Ovary (tissue), 9 donors: ENCODE results near the gene TRIM33. TPM values are rescaled to one million over a fixed set of nuclear protein-coding genes. Genes with fewer than 3 reads are reported as not detected.

Experiments
- DNase-seq, 5 donors: peaks; one replicate each; pipeline ENCODE4 v3.0.0-alpha.2; 2019 to 2020
- H3K27ac ChIP-seq, 2 donors: fragments of 200-600 bp; one replicate each; pipeline versions ENCODE4 v1.5.1 to v1.8.0; 2019 to 2022
- H3K27me3 ChIP-seq: fragments of 200-600 bp; one replicate; pipeline ENCODE4 v1.8.0; 2022
- H3K36me3 ChIP-seq: fragments of 200-600 bp; sonication (generic); one replicate; pipeline ENCODE4 v1.5.1; 2019
- H3K4me1 ChIP-seq: one replicate; pipeline ENCODE4 v1.8.1; 2013; ENCODE audit warnings: mild to moderate bottlenecking, moderate library complexity; ENCODE audit not compliant: insufficient read depth
- H3K4me3 ChIP-seq: fragments of 200-600 bp; sonication (generic); one replicate; pipeline ENCODE4 v1.5.1; 2017
- H3K9me3 ChIP-seq, 2 donors: fragments of 200-600 bp in 1 of 2; sonication (generic) in 1 of 2; one replicate each; pipeline versions ENCODE4 v1.5.1 to v1.8.1; 2013 to 2019; ENCODE audit warnings: mild to moderate bottlenecking in 1 of 2, moderate library complexity in 1 of 2
- CTCF ChIP-seq, 3 donors: fragments of 450-650 bp in 2 of 3; fragments of 200-600 bp in 1 of 3; IDR thresholded peaks; one replicate each; pipeline versions ENCODE4 v1.5.1 to v1.8.0; 2016 to 2022; ENCODE audit warnings: antibody characterized with exemption in 3 of 3, mild to moderate bottlenecking in 1 of 3
- EP300 ChIP-seq: sonication (generic); formaldehyde crosslinking; IDR thresholded peaks from one replicate; pipeline ENCODE4 v1.6.1; 2017; ENCODE audit warnings: antibody characterized with exemption
- POLR2A ChIP-seq: fragments of 450-650 bp; IDR thresholded peaks from one replicate; pipeline ENCODE4 v1.6.1; 2017; ENCODE audit warnings: antibody characterized with exemption, mild to moderate bottlenecking, moderate library complexity
- WGBS, 3 donors: extraction: QIAGEN DNeasy Blood & Tissue Kit in 1 of 3; methylation state at CpG; one replicate each; pipeline versions ENCODE4 v1.1.5 to v1.1.7; 2013 to 2017; 5-methylcytosine and 5-hydroxymethylcytosine counted together
- intact Hi-C, 4 donors: fragments of 100-400 bp; cut with DNase I; formaldehyde crosslinking; loops; one replicate each; pipeline versions ENCODE4 v1.11.0 to v1.15.1; 2022 to 2023
- polyA plus RNA-seq, 2 donors: library from polyadenylated mRNA; stranded (reverse); fragments of 200-250 nt in 1 of 2; fragments of 350-450 nt in 1 of 2; fragmentation: Illumina TruSeq in 1 of 2; extraction: RNeasy Lipid Tissue Mini Kit (QIAGEN cat#74804) in 1 of 2; gene quantifications; one replicate each; pipeline ENCODE4 v1.2.3, GENCODE V29; 2013 to 2014
- total RNA-seq, 7 donors: library from RNA; depleted of rRNA in 2 of 7; stranded (reverse); fragments of >200 nt in 2 of 7; fragmentation: NEBNext Ultra II Directional in 3 of 7; extraction: Animal tissue kit (Norgen Biotek cat#: 25700) in 3 of 7; gene quantifications; one replicate each; pipeline versions ENCODE4 v1.1.0 to v1.2.4, GENCODE V29; 2016 to 2023
- donor health status: DM: no; HTN: no; CAD: no; lungs with moderate emphysema.
- donor health status: DM: no; HTN: no; CAD: no.
- donor health status: Bipolar disorder and iron deficiency.
- donor health status: DM: yes; HTN: yes; CAD: no.
- donor health status: DM: no; HTN: no; CAD: no.
- donor health status: DM: yes; HTN: yes; CAD: no.

TRIM33 gene
- total and polyA plus RNA-seq, 9 donors: 11.1 to 49.6 (median 38.3) TPM

DNA sequence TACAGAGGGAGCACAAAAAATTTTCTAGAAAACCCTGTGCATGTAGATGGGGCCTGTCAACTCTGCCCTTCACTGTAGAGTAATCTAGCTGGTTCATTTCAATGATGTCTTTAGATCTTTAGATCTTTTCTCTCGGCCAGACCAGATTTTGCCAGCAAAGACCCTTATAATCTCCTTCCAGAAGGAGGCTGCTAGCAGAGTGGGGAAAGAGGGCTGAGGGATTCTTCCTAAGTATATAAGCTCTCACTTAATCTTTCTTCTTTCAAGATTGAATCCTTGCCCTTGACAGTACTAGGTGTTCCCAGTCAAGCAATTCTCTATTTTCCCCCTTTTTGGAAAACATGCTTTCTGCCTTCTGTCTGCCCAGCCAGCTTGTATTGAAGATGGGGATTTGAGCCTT lies 36.1 kb upstream of the TRIM33 start:
- no peaks in the 10 kb centered on the region for H3K4me1 ChIP-seq
- H3K27ac ChIP-seq: no peak overlapping the region
- intact Hi-C loops: no loop called here
- no peak for DNase-seq
- no peak overlapping the region for H3K4me3 ChIP-seq
- no peaks in the 10 kb centered on the region for H3K36me3 ChIP-seq
- no peaks in the 10 kb centered on the region for H3K27me3 ChIP-seq
- WGBS, 3 donors: 78 to 90% (median 84%) methylated on average over 1 of the region's 1 CpG
- TF ChIP-seq POLR2A: no peak
- no peak for TF ChIP-seq CTCF (IDR thresholded peaks at IDR 0.05)
- no peak for TF ChIP-seq EP300
- H3K9me3 ChIP-seq: no peaks in the 10 kb centered on the region

DNA sequence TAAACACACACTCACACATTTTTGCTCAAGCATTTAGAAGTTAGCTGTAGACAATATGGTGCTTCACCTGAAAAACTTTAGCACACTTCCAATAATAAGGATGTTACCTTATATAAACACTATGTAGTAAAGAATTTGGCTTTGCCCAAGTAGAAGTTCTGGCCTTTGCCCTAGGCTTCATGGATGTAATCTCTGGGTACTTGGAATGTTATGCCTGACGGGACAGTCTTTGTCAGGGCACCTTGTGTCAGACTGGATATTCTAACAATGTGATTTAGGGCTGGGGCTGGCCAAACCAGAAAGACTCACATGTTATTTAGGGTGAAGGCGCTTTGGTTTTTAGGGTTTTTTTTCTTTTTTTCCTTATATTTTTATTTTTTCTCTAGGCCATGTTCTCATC lies 34.8 kb upstream of the TRIM33 start:
- Histone ChIP-seq H3K4me3 (no peak overlapping the region), H3K36me3 (no peaks in the 10 kb centered on the region), H3K27me3 (no peaks in the 10 kb centered on the region), H3K4me1 (no peaks in the 10 kb centered on the region), H3K9me3 (no peaks in the 10 kb centered on the region), H3K27ac (no peak overlapping the region)
- DNase-seq: no peak
- no peak for TF ChIP-seq POLR2A
- no peak for TF ChIP-seq CTCF (IDR thresholded peaks at IDR 0.05)
- no peak for TF ChIP-seq EP300
- intact Hi-C loops: no loop called here
- WGBS, 3 donors: 77 to 83% (median 79%) methylated on average over 2 of the region's 2 CpGs

DNA sequence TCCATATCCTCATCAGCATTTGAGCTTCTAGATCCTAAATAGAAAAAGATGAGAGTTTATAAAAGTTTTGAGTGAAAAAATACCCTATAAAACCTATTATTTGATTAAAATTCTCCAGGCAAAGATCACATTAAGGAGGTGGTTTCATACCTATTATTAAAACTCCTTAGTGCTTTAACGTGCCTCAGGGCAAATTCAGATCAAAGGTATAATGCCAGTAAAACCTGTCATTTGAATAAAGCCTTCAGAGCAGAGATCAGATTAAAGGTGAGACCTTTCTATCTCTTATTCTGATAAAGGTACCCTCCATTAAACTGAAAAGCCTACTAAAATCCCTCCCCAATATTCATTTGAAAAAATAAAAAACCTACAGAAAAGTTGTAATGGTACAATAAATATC lies 34.3 kb upstream of the TRIM33 start:
- no peak for DNase-seq
- no peak overlapping the region for H3K4me3 ChIP-seq
- TF ChIP-seq EP300 (no peak), POLR2A (no peak), CTCF (IDR thresholded peaks at IDR 0.05) (no peak)
- no peaks in the 10 kb centered on the region for H3K27me3 ChIP-seq
- WGBS, 3 donors: 64 to 70% (median 67%) methylated on average over 1 of the region's 1 CpG
- no peak overlapping the region for H3K27ac ChIP-seq
- H3K4me1 ChIP-seq: no peaks in the 10 kb centered on the region
- no peaks in the 10 kb centered on the region for H3K36me3 ChIP-seq
- intact Hi-C loops: no loop called here
- H3K9me3 ChIP-seq: no peaks in the 10 kb centered on the region

GRCh38 chr1:114540821-114541220 lies 29.8 kb upstream of the TRIM33 start:
- DNase-seq: no peak
- H3K36me3 ChIP-seq: no peaks in the 10 kb centered on the region
- H3K27me3 ChIP-seq: no peaks in the 10 kb centered on the region
- no peaks in the 10 kb centered on the region for H3K4me1 ChIP-seq
- intact Hi-C loops: no loop called here
- no peak overlapping the region for H3K27ac ChIP-seq
- TF ChIP-seq POLR2A (no peak), CTCF (IDR thresholded peaks at IDR 0.05) (no peak), EP300 (no peak)
- H3K9me3 ChIP-seq: no peaks in the 10 kb centered on the region
- no peak overlapping the region for H3K4me3 ChIP-seq
- 47 to 63% (median 58%) methylated on average over 6 of the region's 6 CpGs for WGBS, 3 donors

GRCh38 chr1:114540272-114540671 lies 29.3 kb upstream of the TRIM33 start:
- H3K4me3 ChIP-seq: no peak overlapping the region
- no peaks in the 10 kb centered on the region for H3K9me3 ChIP-seq
- no peaks in the 10 kb centered on the region for H3K36me3 ChIP-seq
- H3K4me1 ChIP-seq: no peaks in the 10 kb centered on the region
- TF ChIP-seq CTCF (IDR thresholded peaks at IDR 0.05) (no peak), POLR2A (no peak), EP300 (no peak)
- no peaks in the 10 kb centered on the region for H3K27me3 ChIP-seq
- intact Hi-C loops: no loop called here
- DNase-seq: no peak
- WGBS, 3 donors: 42 to 48% (median 44%) methylated on average over 3 of the region's 3 CpGs
- no peak overlapping the region for H3K27ac ChIP-seq
